Amniotic stem cell (primary cell): Measurements from ENCODE around the gene ZFAND3.
"Not testable (repeated sequence)": the region's sequence is repeated elsewhere in the genome, so short reads cannot be mapped to it uniquely, and the experiment has no call there.

Experiments
- DNase-seq: peaks from one replicate; lab custom pipeline; 2025; lab: John Stamatoyannopoulos, UW

Gene ZFAND3

DNA sequence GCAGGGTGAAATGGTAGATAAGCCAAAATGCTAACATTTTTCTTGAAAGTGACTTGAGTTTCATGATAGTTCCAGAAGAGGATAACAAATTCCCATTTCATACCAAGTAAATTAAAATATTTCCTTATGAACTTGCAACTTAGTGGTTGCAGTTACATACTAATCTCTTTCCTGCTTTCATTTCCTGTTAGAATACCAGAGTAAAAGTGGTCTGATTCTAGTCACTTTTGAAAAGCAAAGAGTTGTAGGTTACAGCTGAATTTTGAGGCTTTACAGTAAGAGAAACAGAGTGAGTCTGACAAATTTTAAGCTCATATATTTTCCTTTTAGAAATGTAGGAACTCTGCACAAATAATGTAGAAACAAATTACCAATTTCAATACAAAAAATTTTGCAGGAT, 117.4 kb downstream of the ZFAND3 start:
- no peak for DNase-seq

DNA sequence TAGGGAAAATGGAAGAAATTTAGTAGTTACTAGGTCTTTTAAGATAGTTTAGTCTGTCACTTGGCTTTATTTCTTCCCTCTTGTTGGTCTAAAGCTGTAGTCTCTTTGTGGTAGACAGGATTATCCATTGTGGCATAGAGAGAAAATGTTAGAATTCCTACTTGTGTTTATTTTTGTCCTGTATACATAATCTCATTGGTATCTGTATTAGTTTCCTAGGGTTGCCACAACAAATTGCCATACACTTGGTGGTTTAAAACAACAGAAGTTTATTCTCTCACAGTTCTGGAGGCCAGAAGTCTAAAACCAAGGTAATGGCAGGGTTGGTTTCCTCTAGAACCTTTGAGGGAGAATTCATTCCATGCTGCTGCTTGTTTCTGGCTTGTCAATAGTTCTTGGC, 119.4 kb downstream of the ZFAND3 start:
- no peak for DNase-seq

DNA sequence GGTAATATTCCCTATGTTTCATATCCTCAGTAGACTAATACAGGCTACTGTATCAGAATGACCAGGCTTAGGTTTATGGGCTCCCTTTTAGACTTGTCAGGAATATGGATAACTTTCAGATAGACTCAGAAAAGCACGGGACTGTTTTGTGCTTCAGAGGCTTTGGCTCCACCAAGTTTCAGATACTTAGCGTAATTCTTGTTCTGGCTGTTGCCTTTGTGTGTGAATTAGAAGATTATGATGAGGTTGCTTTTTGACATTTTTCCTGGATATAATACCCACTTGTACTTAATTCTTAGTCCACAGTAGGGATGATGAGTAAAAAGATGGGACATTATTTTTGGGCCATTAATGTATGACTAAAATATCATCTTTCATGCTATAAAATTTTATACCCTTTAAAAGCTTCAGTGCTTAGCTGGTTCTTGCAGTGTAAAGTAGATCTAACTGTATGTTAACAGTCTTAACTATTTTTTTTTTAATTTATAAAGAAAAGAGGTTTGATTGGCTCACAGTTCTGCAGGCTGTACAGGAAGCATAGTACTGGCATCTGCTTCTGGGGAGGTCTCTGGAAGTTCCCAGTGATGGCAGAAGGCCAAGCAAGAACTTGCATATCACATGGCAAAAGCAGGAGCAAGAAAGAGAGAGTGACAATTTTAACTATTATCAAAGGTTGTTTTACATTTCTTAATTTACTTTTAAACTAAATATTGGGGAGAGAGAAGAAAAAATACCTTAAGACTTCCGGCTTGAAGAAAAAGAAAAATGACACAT, 120.7 kb downstream of the ZFAND3 start:
- no peak for DNase-seq

DNA sequence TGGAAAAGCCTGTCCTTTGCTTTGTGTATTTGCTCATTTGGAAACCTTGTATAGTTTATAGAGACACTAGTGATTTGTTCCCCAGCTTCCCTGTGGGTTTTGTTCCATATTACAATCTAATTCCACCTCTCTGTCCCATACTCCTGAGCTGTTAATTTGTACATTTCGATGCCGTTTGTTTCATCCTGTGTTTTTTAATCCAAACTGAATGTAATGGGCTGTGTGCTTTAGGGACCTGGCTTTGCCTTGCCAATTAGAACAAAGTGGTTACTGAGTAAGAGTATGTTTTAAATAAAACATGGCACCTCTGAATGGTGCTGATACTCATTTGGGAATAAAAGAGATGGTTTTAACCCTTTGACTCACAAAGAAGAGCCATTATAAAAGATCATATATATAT, 122.3 kb downstream of the ZFAND3 start:
- DNase-seq: no peak

DNA sequence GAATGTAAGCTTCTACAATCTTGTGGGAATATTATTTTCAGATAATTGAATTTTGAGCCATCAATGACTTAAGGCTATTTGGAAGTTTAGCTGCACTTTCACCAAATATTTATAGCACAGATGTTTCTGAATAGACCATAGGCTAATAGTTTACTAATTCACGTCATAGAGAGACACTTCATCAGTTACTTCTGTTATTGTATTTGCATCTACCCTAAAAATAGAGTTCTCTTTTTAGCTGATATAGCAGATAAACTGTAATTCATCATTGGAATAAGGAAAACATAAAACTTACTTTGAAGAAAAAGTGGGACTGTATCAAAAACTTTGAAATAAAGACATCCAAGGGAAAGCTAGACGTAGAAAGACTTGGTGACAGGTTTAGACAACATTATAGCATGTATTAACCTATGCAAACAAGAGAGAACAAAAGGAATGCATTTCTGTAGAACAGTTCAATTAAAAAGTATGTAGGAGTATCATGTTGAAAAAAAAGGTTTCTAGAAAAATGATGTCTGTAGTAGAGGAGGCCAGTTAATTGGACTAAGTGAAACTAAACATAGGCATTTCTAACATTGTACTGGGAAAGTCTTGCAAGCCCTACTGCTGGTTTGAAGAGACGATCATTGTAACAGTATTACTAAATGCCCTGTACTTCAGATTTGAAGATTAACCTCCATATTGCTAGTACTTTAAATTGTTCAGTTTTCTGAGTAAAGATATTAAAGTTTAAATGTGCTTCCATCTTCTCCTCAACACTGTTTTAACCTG, 123.3 kb downstream of the ZFAND3 start:
- no peak for DNase-seq

DNA sequence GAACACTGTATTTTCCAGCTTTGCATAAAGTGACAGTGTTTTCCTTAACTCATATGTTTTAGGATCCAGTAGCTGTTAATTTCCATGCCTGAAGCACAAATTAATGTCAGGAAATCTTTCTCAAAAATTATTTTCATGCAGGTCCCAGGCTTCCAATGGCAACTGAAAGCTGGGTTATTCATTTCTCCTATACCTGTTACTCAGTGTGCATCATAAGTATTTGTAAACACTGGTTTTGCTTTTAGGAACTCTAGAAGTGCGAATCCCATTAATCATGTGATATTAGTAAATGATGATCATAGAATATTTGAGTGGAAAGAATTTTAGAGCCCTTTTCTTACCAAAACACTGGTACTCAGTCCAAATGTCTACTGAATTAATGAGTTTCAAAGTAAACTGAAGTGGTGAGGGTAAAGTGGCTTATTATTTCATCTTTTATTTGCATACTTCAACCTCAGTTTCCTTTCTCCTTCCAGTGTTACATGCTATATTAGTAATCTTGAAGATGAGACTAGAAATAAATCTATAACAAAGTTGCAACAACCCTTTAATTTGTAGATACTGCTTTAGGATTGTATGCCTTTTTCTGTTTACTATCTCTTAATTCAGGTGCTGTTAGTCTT, 124.0 kb downstream of the ZFAND3 start:
- DNase-seq: no peak

DNA sequence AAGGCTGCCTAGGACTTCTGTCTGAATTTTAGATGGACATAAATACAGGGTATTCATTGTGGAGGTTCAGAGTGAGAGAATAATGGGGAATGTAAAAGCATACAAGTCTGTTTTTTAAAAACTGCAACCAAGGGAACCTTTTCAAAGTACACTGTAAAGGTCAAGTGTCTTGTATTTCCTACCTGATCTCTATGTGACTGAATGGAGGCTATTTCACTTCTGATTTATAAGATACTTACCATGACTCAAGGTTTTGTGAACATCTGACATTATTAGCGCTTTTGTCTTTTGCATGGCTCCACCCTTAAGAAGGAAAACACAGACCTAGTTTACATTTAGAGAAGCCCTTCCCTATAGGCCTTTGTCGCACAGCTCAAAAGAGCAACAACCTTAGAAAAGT, 126.5 kb downstream of the ZFAND3 start:
- no peak for DNase-seq

DNA sequence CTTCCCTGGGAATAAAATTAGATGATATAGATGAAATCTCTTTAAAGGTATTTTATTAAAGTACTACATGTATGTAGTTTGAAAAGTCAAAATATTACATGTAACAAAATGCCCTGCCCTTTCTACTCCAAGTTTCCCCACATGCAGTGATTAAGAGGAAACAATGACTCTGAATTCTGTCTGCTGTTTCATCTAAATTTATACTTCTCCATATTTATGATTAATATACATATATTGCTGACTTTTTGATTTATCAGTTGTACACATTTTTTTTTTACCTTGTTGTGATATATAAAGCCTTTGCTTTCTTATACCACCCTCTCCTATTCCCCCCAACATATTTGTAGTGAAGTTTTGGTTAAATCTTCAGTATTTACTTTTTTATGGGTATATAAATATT, 127.9 kb downstream of the ZFAND3 start:
- no peak for DNase-seq

DNA sequence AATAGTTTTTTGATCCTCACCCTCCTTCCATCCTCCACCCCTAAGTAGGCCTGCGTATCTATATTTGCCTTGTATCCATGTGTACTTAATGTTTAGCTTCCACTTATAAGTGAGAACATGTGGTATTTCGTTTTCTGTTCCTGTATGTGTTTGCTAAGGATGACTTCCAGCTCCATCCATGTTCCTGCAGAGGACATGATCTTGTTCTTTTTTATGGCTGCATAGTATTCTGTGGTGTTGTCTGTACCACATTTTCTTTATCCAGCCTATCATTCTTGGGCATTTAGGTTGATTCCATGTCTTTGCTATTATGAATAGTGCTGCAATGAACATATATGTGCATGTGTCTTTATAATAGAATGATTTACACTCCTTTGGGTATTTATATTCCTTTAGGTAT, 129.1 kb downstream of the ZFAND3 start:
- DNase-seq: not testable (repeated sequence)

DNA sequence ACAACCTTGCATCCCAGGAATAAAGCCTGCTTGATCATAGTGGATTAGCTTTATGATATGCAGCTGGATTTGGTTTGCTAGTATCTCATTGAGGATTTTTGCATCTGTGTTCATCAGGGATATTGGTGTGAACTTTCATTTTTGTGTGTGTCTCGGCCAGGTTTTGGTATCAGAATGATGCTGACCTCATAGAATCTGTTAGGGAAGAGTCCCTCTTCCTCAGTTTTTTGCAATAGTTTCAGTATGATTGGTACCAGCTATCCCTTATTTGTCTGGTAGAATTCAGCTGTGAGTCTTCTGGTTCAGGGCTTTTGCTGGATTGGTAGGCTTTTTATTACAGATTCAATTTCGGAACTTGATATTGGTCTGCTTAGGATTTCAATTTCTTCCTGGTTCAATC, 132.5 kb downstream of the ZFAND3 start:
- DNase-seq: no peak

DNA sequence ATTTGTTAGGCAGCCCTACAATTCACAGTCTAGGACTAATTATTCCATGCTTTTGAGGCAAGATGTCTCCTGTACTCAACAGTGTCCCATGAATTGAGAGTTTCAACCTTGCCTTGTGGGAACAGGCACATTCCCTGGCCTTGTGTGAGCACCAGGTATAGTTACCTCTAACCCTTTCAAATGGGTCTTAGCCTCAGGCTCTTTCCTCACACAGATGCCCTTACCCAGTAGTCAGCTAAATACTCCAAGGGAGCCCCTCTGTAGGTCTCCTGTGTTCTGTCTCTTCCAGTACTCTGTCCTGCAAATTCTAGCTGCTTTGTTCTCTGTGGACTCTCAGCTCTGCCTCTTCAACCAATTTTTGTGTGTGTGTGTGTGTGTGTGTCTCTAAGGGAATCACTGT, 135.3 kb downstream of the ZFAND3 start:
- DNase-seq: no peak

DNA sequence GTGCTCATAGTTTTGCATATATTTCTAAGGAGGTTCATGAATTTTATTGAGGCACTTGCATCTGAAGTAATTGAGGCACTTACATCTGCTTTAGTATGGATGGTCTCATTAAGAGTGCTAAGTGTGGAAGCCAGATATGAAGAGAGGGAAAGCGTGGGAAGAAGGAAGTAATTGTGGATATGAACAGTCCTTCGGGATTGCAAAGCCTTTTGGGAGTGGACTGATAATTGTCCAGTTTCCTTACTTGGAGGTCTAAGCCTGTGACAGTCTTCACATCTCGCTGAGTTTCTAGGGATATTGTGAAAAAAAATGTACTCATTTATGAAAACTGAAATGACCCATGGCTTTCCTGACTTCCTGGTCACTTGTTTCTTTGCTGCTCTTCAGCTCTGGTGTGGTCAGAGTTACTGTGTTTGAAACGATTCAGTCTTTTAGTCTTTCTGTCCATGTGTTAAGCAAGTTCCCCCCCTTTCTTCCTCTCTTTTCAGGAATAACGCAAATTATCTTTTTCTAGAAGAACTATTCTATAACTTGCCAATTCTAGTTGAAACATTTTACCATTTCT, 137.3 kb downstream of the ZFAND3 start:
- DNase-seq: no peak

DNA sequence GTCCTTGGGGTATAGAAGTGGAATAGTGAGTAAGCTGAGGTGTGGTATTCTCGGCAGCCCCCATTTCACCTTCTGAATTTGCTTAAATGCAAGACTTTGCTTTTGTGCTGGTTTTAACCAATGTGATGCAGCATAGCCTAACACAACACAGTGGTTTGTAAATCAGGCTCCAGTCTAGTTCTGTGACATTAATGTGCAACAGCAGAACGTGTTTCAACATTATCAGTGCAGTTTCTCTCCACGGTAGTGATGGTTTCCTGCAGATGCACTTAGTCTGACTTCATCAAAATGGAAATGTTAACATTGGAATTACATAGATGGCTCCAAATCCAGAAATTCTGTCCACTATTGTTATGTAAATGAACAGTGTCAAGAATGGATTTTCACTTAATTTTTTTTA, 139.5 kb downstream of the ZFAND3 start:
- no peak for DNase-seq

DNA sequence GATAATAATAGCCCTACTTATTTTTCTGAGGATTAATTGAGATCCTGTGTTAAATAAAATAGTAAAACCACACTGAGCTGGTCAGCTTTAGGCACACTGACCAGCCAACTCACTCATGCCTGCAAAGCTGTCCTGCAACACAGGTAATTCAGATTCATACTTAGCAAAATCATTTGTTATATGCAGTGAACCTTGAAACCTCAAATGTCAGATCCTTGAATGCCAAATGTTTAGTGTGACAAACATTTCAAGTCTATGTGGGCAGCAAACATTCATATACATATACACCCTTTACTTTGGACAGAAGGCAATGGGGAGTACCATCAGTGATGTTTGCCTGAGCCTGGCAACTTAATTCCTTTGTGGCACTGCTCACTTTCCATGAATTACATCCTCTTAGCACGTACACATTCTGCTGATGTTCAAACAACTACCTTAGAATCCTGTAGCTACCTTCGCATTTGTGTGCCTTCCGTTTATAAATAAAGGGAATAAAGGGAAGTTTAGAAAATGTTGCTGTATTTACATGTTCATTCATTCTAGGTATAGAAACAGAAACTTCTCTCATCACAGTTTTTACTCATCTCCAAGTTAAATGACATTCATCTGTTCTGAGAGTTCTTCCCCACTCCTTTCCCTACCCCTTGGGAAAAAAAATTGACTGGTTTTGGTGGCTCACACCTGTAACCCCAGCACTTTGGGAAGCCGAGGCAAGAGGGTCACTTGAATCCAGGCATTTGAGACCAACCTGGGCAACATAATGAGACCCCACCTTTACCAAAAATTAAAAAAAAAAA, 140.8 kb downstream of the ZFAND3 start:
- DNase-seq: no peak

DNA sequence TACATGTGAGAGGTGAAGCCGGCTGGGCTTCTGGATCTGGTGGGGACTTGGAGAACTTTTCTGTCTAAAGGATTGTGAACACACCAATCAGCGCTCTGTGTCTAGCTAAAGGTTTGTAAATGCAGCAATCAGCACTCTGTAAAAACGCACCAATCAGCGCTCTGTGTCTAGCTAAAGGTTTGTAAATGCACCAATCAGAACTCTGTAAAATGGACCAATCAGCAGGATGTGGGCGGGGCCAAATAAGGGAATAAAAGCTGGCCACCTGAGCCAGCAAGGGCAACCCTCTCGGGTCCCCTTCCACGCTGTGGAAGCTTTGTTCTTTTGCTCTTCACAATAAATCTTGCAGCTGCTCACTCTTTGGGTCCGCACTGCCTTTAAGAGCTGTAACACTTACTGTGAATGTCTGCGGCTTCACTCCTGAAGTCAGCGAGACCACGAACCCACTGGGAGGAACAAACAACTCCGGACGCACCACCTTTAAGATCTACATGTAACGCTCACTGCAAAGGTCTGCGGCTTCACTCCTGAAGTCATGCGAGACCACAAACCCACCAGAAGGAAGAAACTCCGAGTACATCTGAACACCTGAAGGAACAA, 143.1 kb downstream of the ZFAND3 start:
- not testable (repeated sequence) for DNase-seq

DNA sequence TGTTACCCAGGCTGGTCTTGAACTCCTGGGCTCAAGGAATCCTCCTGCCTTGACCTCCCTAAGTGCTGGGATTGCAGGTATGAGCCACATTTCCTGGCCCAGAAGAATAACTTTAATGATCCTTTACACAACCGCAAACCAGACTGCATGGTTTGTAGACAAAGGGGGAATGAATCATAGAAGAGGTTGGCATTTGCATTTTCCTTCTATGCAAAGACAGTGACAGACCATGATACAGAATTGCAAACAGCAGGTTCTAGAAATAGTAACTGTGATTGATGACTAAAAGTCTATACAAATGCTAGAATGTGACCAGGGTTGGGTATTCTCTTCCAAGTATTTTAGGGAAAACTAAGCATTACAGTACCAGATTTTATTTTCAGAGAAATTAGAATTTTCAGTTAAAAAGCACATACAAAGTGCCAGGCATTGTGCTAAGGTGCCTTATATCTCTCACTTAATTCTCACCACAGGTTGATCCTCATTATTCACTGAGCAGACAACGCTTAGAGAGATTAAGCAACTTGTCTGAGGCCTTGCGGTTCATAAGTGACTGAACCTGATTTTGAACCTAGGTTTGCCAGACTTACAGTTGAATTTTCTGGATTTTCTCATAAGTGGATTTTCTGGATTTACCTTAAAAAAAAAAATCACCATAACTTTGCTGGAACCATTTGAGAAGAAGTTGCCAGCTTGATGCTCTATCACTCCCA, 146.6 kb downstream of the ZFAND3 start:
- no peak for DNase-seq

DNA sequence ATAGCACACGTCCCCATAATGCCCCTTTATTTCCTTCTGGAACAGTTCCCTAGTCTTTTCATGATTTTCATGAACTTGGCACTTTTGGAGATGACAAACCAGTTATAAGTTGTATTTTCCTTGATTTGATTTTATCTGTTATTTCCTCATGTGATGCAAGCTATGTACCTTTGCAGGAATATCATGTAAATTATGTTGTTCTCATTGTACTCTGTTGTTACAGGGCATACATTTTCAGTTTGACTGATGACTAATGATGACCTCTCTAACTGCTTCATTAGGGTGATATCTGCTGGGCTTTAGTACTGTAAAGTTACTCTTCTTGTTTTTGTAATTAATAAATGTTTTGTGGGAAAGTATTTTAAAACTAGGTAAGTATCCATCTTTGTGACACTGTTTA, 147.3 kb downstream of the ZFAND3 start:
- no peak for DNase-seq

DNA sequence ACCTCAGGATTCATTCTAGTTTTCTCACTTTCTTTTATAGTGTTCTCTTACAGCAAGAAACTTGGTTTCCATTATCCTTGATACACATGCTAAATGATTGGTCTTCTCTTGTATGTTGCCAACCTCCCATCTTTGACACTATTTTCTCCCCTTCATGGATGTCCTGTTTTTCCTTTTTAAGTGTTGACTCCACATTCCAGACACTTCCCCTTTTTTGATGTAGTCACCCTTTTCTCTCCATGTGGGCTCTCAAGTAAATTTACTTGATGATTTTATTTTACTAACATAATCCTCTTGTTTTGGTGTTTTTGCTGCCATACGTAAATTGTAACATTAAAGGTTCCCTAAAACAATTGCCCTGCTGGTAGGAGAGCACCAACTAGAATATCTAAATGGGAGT, 148.1 kb downstream of the ZFAND3 start:
- DNase-seq: no peak

DNA sequence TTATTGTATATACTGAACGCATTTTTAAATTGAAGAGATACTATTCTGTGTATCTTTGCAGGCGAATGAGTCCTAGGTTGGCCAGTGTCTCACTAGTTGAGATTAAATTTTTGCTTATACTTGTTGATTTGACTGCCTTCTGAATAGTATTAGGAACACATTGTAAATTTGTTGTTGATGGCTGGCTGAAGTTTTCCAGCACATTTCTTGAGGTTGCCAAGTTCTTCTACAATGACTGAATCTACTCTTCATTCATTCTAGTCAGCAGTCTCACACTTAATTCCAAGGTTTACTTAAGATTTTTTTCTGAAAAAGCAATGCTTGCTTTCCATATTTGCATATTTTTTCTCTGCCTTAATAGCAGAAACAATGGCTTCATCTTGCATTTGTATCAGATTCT, 151.7 kb downstream of the ZFAND3 start:
- no peak for DNase-seq

DNA sequence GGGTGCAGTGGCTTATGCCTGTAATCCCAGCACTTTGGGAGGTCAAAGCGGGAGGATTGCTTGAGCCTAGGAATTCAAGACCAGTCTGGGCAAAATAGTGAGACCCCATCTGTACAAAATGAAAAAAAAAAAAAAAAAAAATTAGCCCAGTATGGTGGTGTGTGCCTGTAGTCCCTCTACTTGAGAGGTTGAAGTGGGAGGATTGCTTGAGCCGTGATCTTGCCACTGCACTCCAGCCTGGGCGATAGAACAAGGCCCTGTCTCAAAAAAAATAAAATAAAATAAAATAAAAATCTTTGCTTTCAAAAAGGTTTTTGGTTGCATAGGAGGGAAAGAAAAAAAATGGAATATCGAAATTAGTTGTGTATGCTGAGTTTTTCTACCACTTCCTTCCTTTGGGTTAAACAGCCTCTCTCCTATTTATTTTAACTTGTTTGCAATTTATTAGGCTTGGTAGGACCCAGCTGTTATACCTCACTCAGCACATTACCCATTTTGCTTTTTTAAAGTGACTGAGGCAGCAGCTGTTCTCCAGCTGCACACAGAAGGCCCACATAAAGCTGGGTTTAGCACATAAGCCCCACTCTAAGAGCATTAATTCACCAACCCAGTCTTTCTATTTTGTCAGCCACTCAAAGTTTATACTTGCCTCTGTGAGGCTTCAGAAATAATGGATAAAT, 152.3 kb downstream of the ZFAND3 start:
- DNase-seq: no peak
